ENCODE data around the gene ATXN7L1. TPM values are rescaled to one million over a fixed set of nuclear protein-coding genes. Genes with fewer than 3 reads are reported as not detected.

ATXN7L1 gene
- total and polyA plus RNA-seq, 2 of the 8 experiments (the other 6 are each of a cell fraction or from before 2014, with no cell fraction given) = 14.3 to 34.0 TPM

- CTCF ChIA-PET (ENCODE audit: partially characterized antibody) = interaction anchor here (1.2 to 4.3 kb wide), 5 partner anchors 9 to 379 kb away, joined by 3 to 36 read pairs (median 9); no protein-coding TSS in a partner anchor
- Histone ChIP-seq H2AFZ (ENCODE audit: low read length) (no peak overlapping the region), H3K23ac (ENCODE audit: insufficient read length) (no peak overlapping the region), H3K23me2 (ENCODE audit: low read depth, low read length) (no peaks in the 10 kb centered on the region), H2BK20ac (ENCODE audit: low read length) (no peak overlapping the region), H3K4me2 (ENCODE audit: insufficient read depth in 1 of 2, low read depth in 2 of 2, low read length in 2 of 2) (no peak overlapping the region), H3K27ac (ENCODE audit: low read depth, low read length) (no peak overlapping the region), H2AK5ac (ENCODE audit: low read depth, low read length) (0 out of 2 replicates have a peak overlapping the region, but pooled peaks have one; percentile 11), H4K8ac (ENCODE audit: extremely low read depth, insufficient read depth, low read length) (no peak overlapping the region), H2BK15ac (ENCODE audit: low read length) (no peak overlapping the region), H3K18ac (ENCODE audit: extremely low read depth, low read length) (no peak overlapping the region), H2BK5ac (ENCODE audit: low read depth, low read length) (no peak overlapping the region), H3K9me3 (ENCODE audit: insufficient read depth in 2 of 2, low read depth in 1 of 2, low read length in 1 of 2) (no peaks in the 10 kb centered on the region), H3K36me3 (ENCODE audit: control insufficient read depth in 2 of 4, insufficient read depth in 4 of 4, low read length in 3 of 4) (peaks cover 0 to 4% (median 2%) of the 10 kb centered on the region in 4 experiments; a peak in 3 of 8 replicates), H3K56ac (replicated peaks; ENCODE audit: insufficient read length, low read depth, low read length) (no peak overlapping the region), H3K4me3 (ENCODE audit: extremely low read depth in 1 of 4, insufficient read depth in 2 of 4, low read depth in 3 of 4, low read length in 4 of 4) (no peak overlapping the region), H3K14ac (ENCODE audit: insufficient read length) (no peak overlapping the region), H3K79me1 (ENCODE audit: low read depth, low read length) (0 out of 2 replicates have a peak, but pooled peaks cover 2% of the 10 kb centered on the region), H3K4ac (replicated peaks; ENCODE audit: insufficient read length, low read depth, low read length) (no peak overlapping the region), H3K27me3 (replicated peaks in 1 of 4; ENCODE audit: control insufficient read depth in 3 of 4, extremely low read depth in 1 of 4, insufficient read depth in 3 of 4, low read length in 3 of 4) (no peaks in the 10 kb centered on the region), H3K4me1 (replicated peaks in 1 of 4; ENCODE audit: control insufficient read depth in 3 of 4, insufficient read depth in 4 of 4, low read length in 3 of 4) (peaks cover 9 to 13% (median 10%) of the 10 kb centered on the region in 4 experiments), H3K79me2 (ENCODE audit: control insufficient read depth in 1 of 2, insufficient read depth in 2 of 2, low read length in 2 of 2) (no peaks in the 10 kb centered on the region), H2BK120ac (replicated peaks; ENCODE audit: low read depth, low read length) (no peak overlapping the region), H4K91ac (replicated peaks; ENCODE audit: insufficient read length, low read length) (no peak overlapping the region), H4K5ac (ENCODE audit: insufficient read length, low read depth, low read length) (no peak overlapping the region), H4K20me1 (replicated peaks in 1 of 2; ENCODE audit: control insufficient read depth in 1 of 2, insufficient read depth in 2 of 2, low read length in 2 of 2) (no peaks in the 10 kb centered on the region), H2BK12ac (ENCODE audit: low read depth, low read length) (no peak overlapping the region), H3K9ac (replicated peaks in 1 of 4; ENCODE audit: extremely low read depth in 1 of 4, low read depth in 3 of 4, low read length in 3 of 4) (no peak overlapping the region)
- 77% methylated on average over 6 of the region's 6 CpGs; no CpG with 5 or more reads in 1 of the 2 experiments for WGBS, 2 experiments (ENCODE audit: extremely low coverage in 1 of 2, insufficient coverage in 1 of 2, insufficient read length in 1 of 2, insufficient replicate concordance in 2 of 2, low coverage in 1 of 2, low lambda C conversion rate in 2 of 2, missing lambda C conversion rate in 1 of 2)
- DNase-seq (ENCODE audit: low read depth in 1 of 2, low spot score in 2 of 2) = no peak
- no peak for TF ChIP-seq CBX8 (IDR thresholded peaks at IDR 0.05; ENCODE audit: borderline replicate concordance, low read depth, low read length)
- no peak for TF ChIP-seq CBX5 (IDR thresholded peaks at IDR 0.05; ENCODE audit: low read depth, low read length)
- TF ChIP-seq GTF2F1 (IDR thresholded peaks at IDR 0.05; ENCODE audit: borderline replicate concordance, low read depth, low read length) = no peak
- no peak for TF ChIP-seq CHD1 (IDR thresholded peaks at IDR 0.05; ENCODE audit: low read depth, low read length)
- TF ChIP-seq PHF8 (conservative IDR thresholded peaks at IDR 0.05; ENCODE audit: low read depth, low read length) = no peak
- TF ChIP-seq BRCA1 (IDR thresholded peaks at IDR 0.05; ENCODE audit: low read depth, low read length) = no peak
- no peak for TF ChIP-seq SUZ12 (IDR thresholded peaks at IDR 0.05; ENCODE audit: low read length)
- no peak for TF ChIP-seq RNF2 (IDR thresholded peaks at IDR 0.05; ENCODE audit: borderline replicate concordance, low read depth, low read length, missing control alignments, poor library complexity, severe bottlenecking)
- TF ChIP-seq SP4 (IDR thresholded peaks at IDR 0.05; ENCODE audit: low read length) = no peak
- FAIRE-seq = no peak
- POLR2A ChIA-PET (ENCODE audit: partially characterized antibody) = interaction anchor here (1.0 kb wide), 1 partner anchor 12 kb away, joined by 3 read pairs; no protein-coding TSS in a partner anchor
These were observed 214.8 kb downstream of the ATXN7L1 start for GRCh38 chr7:105661625-105662024.

Measured in H1 (cell line).